Liver (tissue), 9 donors: Measurements from ENCODE around the gene CRTAP. TPM values are rescaled to one million over a fixed set of nuclear protein-coding genes. Genes with fewer than 3 reads are reported as not detected.

ENCODE experiments used
- DNase-seq: peaks from one replicate; pipeline ENCODE4 v3.0.0-alpha.2; 2017; ENCODE audit warnings: low spot score
- H3K27ac ChIP-seq, 2 donors: one replicate each; pipeline ENCODE4 v1.7.0; 2013; ENCODE audit warnings: inconsistent platforms in 2 of 2, low read length in 2 of 2, control low read depth in 1 of 2, low read depth in 1 of 2, mild to moderate bottlenecking in 1 of 2
- H3K27me3 ChIP-seq, 4 donors: one replicate each; pipeline versions ENCODE4 v1.6.1 to v1.7.0; 2013; ENCODE audit warnings: low read length in 3 of 4, inconsistent platforms in 1 of 4, mild to moderate bottlenecking in 1 of 4, moderate library complexity in 1 of 4; ENCODE audit not compliant: control insufficient read depth in 4 of 4, insufficient read depth in 4 of 4
- H3K36me3 ChIP-seq, 4 donors: one replicate each; pipeline versions ENCODE4 v1.6.1 to v1.7.0; 2013; ENCODE audit warnings: low read length in 3 of 4, mild to moderate bottlenecking in 3 of 4, low read depth in 1 of 4, moderate library complexity in 1 of 4; ENCODE audit not compliant: control insufficient read depth in 4 of 4, insufficient read depth in 3 of 4
- H3K4me1 ChIP-seq, 4 donors: one replicate each; pipeline versions ENCODE4 v1.6.1 to v1.7.0; 2013; ENCODE audit warnings: low read length in 3 of 4, mild to moderate bottlenecking in 3 of 4, moderate library complexity in 1 of 4; ENCODE audit not compliant: control insufficient read depth in 4 of 4, insufficient read depth in 4 of 4
- H3K4me3 ChIP-seq, 3 donors: one replicate each; pipeline versions ENCODE4 v1.6.1 to v1.7.0; 2013; ENCODE audit warnings: low read length in 3 of 3, control low read depth in 1 of 3, low read depth in 1 of 3, mild to moderate bottlenecking in 1 of 3
- H3K9ac ChIP-seq, 2 donors: one replicate each; pipeline ENCODE4 v1.7.0; 2013; ENCODE audit warnings: low read length in 2 of 2, mild to moderate bottlenecking in 2 of 2, moderate library complexity in 2 of 2, control low read depth in 1 of 2, low read depth in 1 of 2
- H3K9me3 ChIP-seq, 4 donors: one replicate each; pipeline versions ENCODE4 v1.6.1 to v1.7.0; 2013; ENCODE audit warnings: low read length in 3 of 4; ENCODE audit not compliant: control insufficient read depth in 4 of 4
- CTCF ChIP-seq: fragments of 150-350 bp; IDR thresholded peaks from 2 replicates; pipeline ENCODE4 v1.5.1; 2017; ENCODE audit warnings: improper control_type of control experiment, low read depth, low read length; ENCODE audit not compliant: missing input control
- EGR1 ChIP-seq, 2 donors: IDR thresholded peaks; 2 replicates each; pipeline ENCODE4 v1.6.1; 2016 to 2018; ENCODE audit warnings: antibody characterized with exemption in 2 of 2, low read depth in 2 of 2
- FOXA1 ChIP-seq: IDR thresholded peaks from 2 replicates; pipeline ENCODE4 v1.6.1; 2016; ENCODE audit warnings: antibody characterized with exemption
- GABPA ChIP-seq, 2 donors: IDR thresholded peaks in 1 of 2; conservative IDR thresholded peaks in 1 of 2; 2 replicates each; pipeline ENCODE4 v1.6.1; 2016; ENCODE audit warnings: antibody characterized with exemption in 2 of 2, mild to moderate bottlenecking in 1 of 2, moderate library complexity in 1 of 2
- HNF4A ChIP-seq, 2 donors: conservative IDR thresholded peaks; 2 replicates each; pipeline ENCODE4 v1.6.1; 2016; ENCODE audit warnings: antibody characterized with exemption in 2 of 2, mild to moderate bottlenecking in 2 of 2
- HNF4G ChIP-seq: IDR thresholded peaks from 2 replicates; pipeline ENCODE4 v1.6.1; 2016; ENCODE audit warnings: antibody characterized with exemption
- RAD21 ChIP-seq, 2 donors: IDR thresholded peaks; 2 replicates each; pipeline ENCODE4 v1.6.1; 2016; ENCODE audit warnings: antibody characterized with exemption in 2 of 2, mild to moderate bottlenecking in 2 of 2
- REST ChIP-seq: IDR thresholded peaks from 2 replicates; pipeline ENCODE4 v1.6.1; 2016; ENCODE audit warnings: antibody characterized with exemption, mild to moderate bottlenecking
- RXRA ChIP-seq, 2 donors: IDR thresholded peaks; 2 replicates each; pipeline ENCODE4 v1.6.1; 2017 to 2018; ENCODE audit warnings: antibody characterized with exemption in 2 of 2, mild to moderate bottlenecking in 1 of 2
- SP1 ChIP-seq: IDR thresholded peaks from 2 replicates; pipeline ENCODE4 v1.6.1; 2018; ENCODE audit warnings: antibody characterized with exemption, mild to moderate bottlenecking
- TAF1 ChIP-seq: conservative IDR thresholded peaks from 2 replicates; pipeline ENCODE4 v1.6.1; 2016; ENCODE audit warnings: antibody characterized with exemption, mild to moderate bottlenecking
- YY1 ChIP-seq: IDR thresholded peaks from 2 replicates; pipeline ENCODE4 v1.6.1; 2016; ENCODE audit warnings: antibody characterized with exemption, mild to moderate bottlenecking
- ZBTB33 ChIP-seq: IDR thresholded peaks from 2 replicates; pipeline ENCODE4 v1.6.1; 2016; ENCODE audit warnings: antibody characterized with exemption
- WGBS: extraction: QIAGEN DNeasy Blood & Tissue Kit; methylation state at CpG from one replicate; pipeline ENCODE4 v1.1.7; 2013; 5-methylcytosine and 5-hydroxymethylcytosine counted together
- polyA plus RNA-seq, 2 donors: library from polyadenylated mRNA; stranded (reverse) in 1 of 2; unstranded in 1 of 2; fragments of 200-250 nt in 1 of 2; fragments of >200 nt in 1 of 2; fragmentation: Nextera tagmentation in 1 of 2; extraction: Ambion mirVana in 1 of 2; gene quantifications; one replicate each; pipeline versions ENCODE4 v1.2.1 to v1.2.3, GENCODE V29; 2013 to 2015
- total RNA-seq, 2 donors: library from RNA; depleted of rRNA; stranded (reverse); fragments of >200 nt; gene quantifications; one replicate each; pipeline ENCODE4 v1.2.3, GENCODE V29; 2014
- TF ChIP-seq, protein P1 (sequence below): IDR thresholded peaks from 2 replicates; pipeline ENCODE4 v1.6.1; 2016; ENCODE audit warnings: antibody characterized with exemption
- donor health status: healthy.
- donor health status: healthy.
- donor health status: healthy.
- donor health status: healthy.
- donor health status: healthy.

CRTAP gene
- total and polyA plus RNA-seq, 4 donors = 26.5 to 47.6 (median 38.5) TPM

DNA sequence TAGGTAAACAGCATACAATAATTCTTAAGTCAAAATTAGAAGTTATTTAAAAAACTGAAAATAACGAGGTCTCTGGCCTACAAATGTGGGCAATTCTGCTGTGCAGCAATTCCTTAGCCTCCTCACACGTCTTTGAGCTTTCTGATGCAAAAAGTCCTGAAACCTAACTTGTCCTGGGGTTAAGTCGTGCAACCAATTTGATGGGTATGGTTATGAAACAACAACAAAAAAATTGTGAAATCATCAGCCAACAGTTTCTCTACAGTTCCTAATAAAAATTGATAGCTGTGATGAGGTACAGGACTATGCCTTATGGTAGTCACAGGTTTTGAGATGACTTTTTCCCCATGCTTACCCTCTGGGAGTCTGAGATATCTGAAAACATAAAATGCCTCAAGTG, 10.3 kb upstream of the CRTAP start:
- Histone ChIP-seq H3K36me3 (no peaks in the 10 kb centered on the region), H3K4me3 (no peak overlapping the region), H3K4me1 (peaks cover 0 to 6% (median 3%) of the 10 kb centered on the region in 4 donors), H3K27ac (no peak overlapping the region), H3K9me3 (no peaks in the 10 kb centered on the region), H3K27me3 (no peaks in the 10 kb centered on the region), H3K9ac (no peak overlapping the region)
- DNase-seq = no peak
- TF ChIP-seq, protein P1, sequence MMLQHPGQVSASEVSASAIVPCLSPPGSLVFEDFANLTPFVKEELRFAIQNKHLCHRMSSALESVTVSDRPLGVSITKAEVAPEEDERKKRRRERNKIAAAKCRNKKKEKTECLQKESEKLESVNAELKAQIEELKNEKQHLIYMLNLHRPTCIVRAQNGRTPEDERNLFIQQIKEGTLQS = no peak
- TF ChIP-seq ZBTB33 = no peak
- TF ChIP-seq EGR1 (IDR thresholded peaks at IDR 0.05; ENCODE audit: low read depth in 2 of 2) = no peak
- TF ChIP-seq SP1 = no peak
- no peak for TF ChIP-seq RXRA (IDR thresholded peaks at IDR 0.05)
- TF ChIP-seq CTCF = no peak
- TF ChIP-seq YY1 = no peak
- TF ChIP-seq GABPA (IDR thresholded peaks at IDR 0.05 in 1 of 2, conservative IDR thresholded peaks at IDR 0.05 in 1 of 2) = no peak
- TF ChIP-seq HNF4G = no peak
- no peak for TF ChIP-seq HNF4A (conservative IDR thresholded peaks at IDR 0.05)
- 89% methylated on average over 3 of the region's 3 CpGs for WGBS

DNA sequence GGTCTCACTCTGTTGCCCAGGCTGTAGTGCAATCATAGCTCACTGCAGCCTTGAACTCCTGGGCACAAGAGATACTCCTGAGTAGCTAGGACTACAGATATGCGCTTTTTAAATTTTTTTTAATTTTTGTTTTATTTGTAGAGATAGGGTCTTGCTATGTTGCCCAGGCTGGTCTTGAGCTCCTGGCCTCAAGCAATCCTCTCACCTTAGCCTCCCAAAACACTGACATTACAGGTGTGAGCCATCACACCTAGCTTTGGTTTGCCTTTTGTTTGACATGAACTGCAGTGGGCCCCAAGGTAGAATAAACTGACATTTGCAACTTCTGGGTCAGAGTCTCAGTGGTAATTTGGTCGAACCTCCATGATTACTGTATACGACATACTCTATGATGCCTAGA, 9.0 kb upstream of the CRTAP start:
- H3K9me3 ChIP-seq = no peaks in the 10 kb centered on the region
- TF ChIP-seq CTCF = no peak
- no peak for TF ChIP-seq FOXA1
- TF ChIP-seq, protein P1 = no peak
- TF ChIP-seq HNF4A (conservative IDR thresholded peaks at IDR 0.05) = no peak
- TF ChIP-seq REST = no peak
- no peak for TF ChIP-seq EGR1 (IDR thresholded peaks at IDR 0.05; ENCODE audit: low read depth in 2 of 2)
- TF ChIP-seq RAD21 (IDR thresholded peaks at IDR 0.05) = no peak
- TF ChIP-seq TAF1 = no peak
- no peak overlapping the region for H3K27ac ChIP-seq
- H3K36me3 ChIP-seq = no peaks in the 10 kb centered on the region
- no peak for DNase-seq
- H3K27me3 ChIP-seq = no peaks in the 10 kb centered on the region
- WGBS = 96% methylated on average over 3 of the region's 3 CpGs
- peaks cover 0 to 6% (median 3%) of the 10 kb centered on the region in 4 donors for H3K4me1 ChIP-seq
- no peak overlapping the region for H3K4me3 ChIP-seq
- no peak overlapping the region for H3K9ac ChIP-seq
